HTERT RPE-1 (cell line): ENCODE measurements around the gene RAB3C.

ENCODE experiments used
- in situ Hi-C: fragments of 300-500 bp; cut with MboI; formaldehyde crosslinking; loops from 4 replicates; pipeline ENCODE4 v1.14.3; 2020; ENCODE audit warnings: low sequenced_read_pairs

RAB3C gene

GRCh38 chr5:58860680-58861079 is 277.8 kb downstream of the RAB3C start:
- in situ Hi-C loops, result no loop called here

GRCh38 chr5:58868931-58869330 is 286.1 kb downstream of the RAB3C start:
- in situ Hi-C loops, result no loop called here

- in situ Hi-C loops, result no loop called here
Measured at GRCh38 chr5:58871648-58872242, 288.9 kb downstream of the RAB3C start.

GRCh38 chr5:58872670-58873273 is 289.9 kb downstream of the RAB3C start:
- in situ Hi-C loops, result no loop called here

GRCh38 chr5:58875599-58875998 is 292.7 kb downstream of the RAB3C start:
- in situ Hi-C loops, result no loop called here

GRCh38 chr5:58885260-58885659 is 302.4 kb downstream of the RAB3C start:
- in situ Hi-C loops, result no loop called here

GRCh38 chr5:58886315-58887207 is 303.7 kb downstream of the RAB3C start:
- in situ Hi-C loops, result no loop called here

- in situ Hi-C loops, result no loop called here
Measured at GRCh38 chr5:58887311-58887710, 304.4 kb downstream of the RAB3C start.

- in situ Hi-C loops, result no loop called here
Measured at GRCh38 chr5:58887721-58888409, 305.0 kb downstream of the RAB3C start.

GRCh38 chr5:58890265-58890664 is 307.4 kb downstream of the RAB3C start:
- in situ Hi-C loops, result no loop called here

GRCh38 chr5:58890701-58891085 is 307.8 kb downstream of the RAB3C start:
- in situ Hi-C loops, result no loop called here

GRCh38 chr5:58891086-58891970 is 308.5 kb downstream of the RAB3C start:
- in situ Hi-C loops, result no loop called here

GRCh38 chr5:58891971-58892343 is 309.1 kb downstream of the RAB3C start:
- in situ Hi-C loops, result no loop called here

GRCh38 chr5:58893551-58893950 is 310.7 kb downstream of the RAB3C start:
- in situ Hi-C loops, result no loop called here

GRCh38 chr5:58898006-58898405 is 315.1 kb downstream of the RAB3C start:
- in situ Hi-C loops, result no loop called here

- in situ Hi-C loops, result no loop called here
Measured at GRCh38 chr5:58898538-58898937, 315.7 kb downstream of the RAB3C start.

GRCh38 chr5:58901271-58901670 is 318.4 kb downstream of the RAB3C start:
- in situ Hi-C loops, result no loop called here

- in situ Hi-C loops, result no loop called here
Measured at GRCh38 chr5:58902305-58902704, 319.4 kb downstream of the RAB3C start.

GRCh38 chr5:58902765-58903164 is 319.9 kb downstream of the RAB3C start:
- in situ Hi-C loops, result no loop called here

GRCh38 chr5:58904737-58905136 is 321.9 kb downstream of the RAB3C start:
- in situ Hi-C loops, result no loop called here
